ENCODE data around the gene PCMTD2.
"Not testable (repeated sequence)": the region's sequence is repeated elsewhere in the genome, so short reads cannot be mapped to it uniquely, and the experiment has no call there.

Gene PCMTD2

DNA sequence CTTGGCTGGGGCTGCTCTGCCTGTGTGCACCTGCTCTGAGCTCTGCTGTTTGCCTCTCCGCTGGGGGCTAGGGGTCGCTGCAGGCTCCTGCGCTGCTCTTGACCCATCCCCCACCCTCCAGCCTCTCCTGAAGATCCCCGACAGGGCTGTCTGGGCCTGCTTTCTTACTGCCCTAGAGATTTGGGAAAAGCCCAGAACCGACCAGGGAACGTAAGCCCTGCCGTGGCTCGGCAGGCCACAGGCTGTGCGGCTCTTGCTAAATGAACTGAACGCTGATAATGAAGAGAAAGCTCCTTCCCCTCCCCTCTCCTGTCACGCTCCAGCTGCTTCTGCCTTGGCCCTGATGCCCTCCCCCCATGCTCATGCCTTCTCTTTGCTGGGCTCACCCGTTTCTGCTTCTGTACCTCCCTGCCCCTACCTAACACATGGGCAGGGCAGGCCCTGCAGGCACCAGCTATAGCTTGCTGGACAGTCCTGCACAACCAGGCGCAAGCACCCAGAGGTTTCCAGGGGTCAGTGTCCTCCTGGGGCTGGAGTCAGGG is 32.0 kb upstream of the PCMTD2 start:
- in situ Hi-C loops (cut with HindIII; ENCODE audit: low sequenced_read_pairs), result no loop called here

DNA sequence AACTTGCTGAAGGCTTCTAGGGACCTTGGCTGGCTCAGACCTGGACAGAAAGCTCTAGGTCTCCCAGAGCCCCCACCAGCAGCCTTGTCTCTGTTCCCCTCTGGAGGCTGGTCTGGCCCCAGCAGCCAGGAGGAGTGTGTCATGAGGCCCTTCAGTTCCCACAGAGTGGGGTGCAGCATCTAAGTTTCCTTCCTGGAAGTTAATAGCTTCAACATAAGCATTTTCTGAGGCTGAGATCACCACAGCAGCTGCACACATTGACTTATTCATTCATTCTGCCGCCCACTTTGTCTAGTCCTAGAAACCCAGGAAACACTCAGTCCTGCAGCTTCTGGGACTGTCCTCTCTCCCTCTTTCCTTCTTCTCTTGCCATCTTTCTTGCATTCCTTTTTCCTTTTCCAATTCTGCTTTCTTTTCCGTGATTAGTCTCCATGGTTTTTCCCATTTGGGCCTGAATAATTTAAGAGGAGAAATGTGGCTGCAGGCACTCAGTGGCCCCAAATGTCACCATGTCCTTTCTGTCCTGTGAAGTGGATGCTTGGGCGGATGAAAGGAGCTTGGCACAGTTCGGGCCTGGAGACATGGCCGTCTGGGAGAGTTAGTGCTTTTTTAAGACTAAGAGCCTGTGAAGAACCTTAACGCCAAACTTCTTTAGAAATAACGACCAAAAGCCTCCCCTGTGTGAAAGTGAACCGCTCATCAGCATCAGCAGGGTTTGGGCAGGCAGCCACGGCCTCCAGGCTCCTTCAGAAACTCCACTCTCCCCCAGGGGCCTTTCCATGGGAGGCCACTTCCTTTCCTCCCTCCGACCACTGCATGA is 31.0 kb upstream of the PCMTD2 start:
- in situ Hi-C loops (cut with HindIII; ENCODE audit: low sequenced_read_pairs), result no loop called here

DNA sequence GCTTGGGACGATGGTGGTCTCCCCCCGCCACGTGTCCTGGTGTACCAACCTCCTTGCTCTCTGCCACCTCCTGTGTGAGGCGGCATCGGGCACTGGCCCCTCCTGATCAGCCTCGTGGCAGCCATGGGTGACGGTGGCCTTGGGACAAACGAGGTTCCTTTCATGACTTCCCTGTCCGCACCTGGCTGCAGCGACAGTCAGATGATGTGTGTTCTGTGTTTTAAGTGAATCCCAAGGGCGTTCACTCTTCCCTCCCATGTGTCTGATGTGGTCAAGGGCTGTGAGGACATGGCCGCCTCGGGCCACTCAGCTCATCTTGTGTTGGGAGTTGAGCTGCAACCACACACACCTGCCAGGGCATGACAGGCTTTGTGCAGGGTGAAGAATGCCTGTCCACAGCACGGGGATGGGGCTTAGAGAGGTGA is 30.4 kb upstream of the PCMTD2 start:
- in situ Hi-C loops (cut with HindIII; ENCODE audit: low sequenced_read_pairs), result no loop called here

DNA sequence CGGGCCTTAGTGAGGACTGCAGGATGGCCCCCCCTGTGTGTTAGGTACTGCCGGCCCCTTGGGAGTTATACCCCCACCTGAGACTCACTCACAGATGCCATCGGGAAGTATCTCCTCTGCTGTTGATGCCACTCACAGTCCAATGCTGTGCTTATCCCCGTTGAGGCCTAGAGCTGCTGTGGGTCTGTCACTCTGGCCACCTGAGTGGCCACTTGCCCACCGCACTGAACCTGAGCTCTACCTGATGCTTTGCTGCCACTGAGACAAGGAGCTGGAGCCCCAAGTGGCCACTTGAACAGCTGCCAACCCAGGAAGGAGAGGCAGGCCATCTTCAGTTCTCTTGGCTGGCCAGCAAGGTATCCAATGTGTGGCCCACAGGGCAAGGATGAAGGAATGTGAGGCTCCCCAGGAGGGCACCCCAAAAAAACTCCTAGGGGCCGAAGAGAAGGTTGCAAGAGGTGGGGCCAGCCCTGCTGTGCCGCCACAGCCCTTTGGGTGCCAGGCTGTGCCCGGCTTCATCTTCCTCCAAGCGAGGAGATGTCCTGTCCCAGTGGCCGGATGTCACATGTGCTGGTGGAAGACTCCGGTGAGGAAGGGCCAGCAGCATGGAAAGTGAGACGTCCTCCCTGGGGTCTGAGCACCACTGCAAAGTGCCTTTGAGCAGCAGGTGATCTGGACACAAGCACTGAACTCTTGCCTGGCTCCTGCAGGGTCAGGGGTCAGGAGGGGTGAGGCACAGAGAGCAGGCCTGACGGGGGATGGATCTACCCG is 29.5 kb upstream of the PCMTD2 start:
- in situ Hi-C loops (cut with HindIII; ENCODE audit: low sequenced_read_pairs), result no loop called here

DNA sequence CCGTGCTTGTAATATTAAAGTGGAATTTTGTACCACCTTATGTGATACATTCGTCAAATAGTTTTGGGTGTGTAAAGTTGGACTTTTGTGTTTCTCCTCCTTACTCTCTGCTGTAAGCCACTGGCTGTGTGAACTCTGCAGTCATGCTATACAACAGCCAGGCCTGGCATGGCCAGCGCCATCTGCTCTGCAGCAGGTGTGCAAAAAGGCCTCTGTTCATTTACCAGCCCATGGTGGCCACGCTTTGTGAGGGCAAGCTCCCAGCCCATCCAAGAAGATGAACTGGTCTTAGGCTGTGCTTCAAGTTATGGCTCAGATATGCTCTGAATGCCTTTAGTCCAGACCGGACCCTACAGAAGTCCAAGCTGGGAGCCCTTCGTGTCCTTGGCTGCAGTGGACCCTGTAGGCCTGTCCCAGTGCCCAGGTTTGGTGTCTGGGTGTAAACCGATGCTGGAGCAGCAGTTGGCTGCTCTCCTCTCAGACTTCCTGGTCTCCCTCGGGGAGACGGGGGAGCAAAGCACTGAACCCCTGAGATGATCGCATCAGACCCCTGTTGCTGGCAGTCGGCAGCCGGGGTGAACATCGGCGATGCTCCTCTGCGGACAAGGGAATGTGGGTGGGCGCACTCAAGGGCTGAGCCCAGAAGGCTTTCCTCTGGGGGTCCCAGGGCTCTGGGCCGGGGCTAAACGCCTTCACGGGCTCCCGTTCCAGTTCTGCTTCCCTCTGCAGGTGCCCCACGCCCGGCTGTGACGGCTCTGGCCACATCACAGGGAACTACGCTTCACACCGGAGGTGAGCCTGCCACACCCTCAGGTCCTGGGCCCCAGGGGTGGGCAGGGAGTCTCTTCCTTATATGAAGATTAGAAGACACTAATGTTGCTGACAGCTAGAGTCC is 28.6 kb upstream of the PCMTD2 start:
- in situ Hi-C loops (cut with HindIII; ENCODE audit: low sequenced_read_pairs), result no loop called here

DNA sequence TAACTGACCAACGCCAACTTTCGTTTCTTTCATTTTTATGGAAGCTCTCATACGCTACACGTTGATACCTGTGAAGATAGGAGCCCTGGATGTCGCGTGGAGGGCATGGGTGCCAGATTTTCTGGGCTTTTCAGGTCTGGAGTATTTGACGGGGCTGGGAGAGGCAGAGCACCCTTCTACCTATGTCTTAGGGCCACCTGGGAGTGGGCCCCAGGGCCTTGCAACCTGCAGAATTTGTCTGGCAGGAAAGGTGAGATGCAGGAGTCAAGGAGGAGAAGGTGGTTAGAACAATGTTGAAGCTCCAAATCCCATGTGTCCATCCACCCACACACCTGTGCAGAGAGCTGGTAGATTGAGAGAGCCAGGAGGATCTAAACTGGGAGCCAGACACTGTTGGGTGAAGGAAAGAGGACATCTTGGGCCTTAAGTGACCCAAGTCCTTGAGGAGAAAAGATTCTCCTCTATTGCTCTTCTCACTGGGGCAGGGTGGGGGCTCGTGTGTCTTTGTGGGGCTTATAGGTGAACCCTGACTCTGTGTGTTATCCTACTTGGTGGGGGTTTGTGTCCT is 27.4 kb upstream of the PCMTD2 start:
- in situ Hi-C loops (cut with HindIII; ENCODE audit: low sequenced_read_pairs), result no loop called here

DNA sequence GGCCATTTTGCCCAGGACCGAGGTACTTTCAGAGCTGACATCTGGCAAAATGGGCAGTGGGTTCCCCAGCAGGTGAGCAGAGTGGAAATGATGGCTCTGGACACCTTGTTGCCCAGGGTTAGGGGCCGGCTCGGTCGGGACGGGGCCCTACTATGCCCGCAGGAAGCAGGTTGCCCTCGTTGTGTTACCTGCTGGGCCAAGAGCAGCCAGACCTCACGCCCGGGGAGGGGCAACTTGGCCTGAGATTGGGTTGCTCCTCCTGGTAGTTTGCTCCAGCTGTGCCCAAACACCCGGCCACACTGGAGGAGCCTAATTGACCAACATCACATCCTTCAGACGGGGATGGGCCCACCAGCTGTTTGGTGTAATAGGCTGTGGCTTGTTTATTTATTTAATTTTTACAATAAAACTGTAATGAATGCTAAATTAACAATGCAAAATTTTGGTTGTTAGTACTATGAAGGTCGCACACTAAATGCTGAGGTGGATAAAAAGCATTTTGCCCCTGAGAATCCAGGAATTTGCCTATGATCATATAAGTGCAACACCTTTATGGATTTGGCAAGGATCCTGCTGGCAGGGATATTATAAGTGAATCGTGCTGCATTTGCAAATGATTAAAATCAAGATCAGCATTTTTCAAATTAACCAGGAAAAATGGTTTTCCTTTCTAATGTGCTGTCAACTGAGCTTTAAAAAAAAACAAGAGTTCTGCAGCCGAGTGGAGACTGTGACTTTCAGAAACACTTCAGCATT is 26.6 kb upstream of the PCMTD2 start:
- in situ Hi-C loops (cut with HindIII; ENCODE audit: low sequenced_read_pairs), result no loop called here

DNA sequence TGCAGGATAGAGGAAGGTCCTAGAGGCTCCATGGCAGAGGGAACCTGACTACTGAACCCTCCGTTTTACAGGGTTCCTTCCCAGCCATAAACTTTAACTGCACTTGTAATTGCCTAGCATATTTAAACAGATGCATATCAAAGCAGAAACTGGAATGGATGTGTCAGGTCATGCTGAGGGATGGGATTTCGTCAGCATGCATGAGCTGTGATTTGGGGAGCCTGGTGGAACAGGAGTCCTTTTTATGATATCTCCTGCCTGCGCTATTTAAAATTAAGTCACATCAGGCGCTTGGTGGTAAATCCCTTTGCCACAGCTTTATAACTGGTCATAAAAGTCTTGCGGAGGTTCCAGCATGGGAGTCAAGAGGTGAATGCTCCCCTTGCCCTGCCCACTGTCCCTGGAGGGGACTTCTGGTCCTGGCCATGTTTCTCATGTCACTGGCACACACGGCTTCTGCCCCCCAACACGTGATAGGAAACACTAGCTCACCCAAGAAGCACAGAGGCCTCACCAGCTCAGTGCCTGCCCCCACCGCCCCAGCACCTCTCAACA is 26.0 kb upstream of the PCMTD2 start:
- in situ Hi-C loops (cut with HindIII; ENCODE audit: low sequenced_read_pairs), result no loop called here

DNA sequence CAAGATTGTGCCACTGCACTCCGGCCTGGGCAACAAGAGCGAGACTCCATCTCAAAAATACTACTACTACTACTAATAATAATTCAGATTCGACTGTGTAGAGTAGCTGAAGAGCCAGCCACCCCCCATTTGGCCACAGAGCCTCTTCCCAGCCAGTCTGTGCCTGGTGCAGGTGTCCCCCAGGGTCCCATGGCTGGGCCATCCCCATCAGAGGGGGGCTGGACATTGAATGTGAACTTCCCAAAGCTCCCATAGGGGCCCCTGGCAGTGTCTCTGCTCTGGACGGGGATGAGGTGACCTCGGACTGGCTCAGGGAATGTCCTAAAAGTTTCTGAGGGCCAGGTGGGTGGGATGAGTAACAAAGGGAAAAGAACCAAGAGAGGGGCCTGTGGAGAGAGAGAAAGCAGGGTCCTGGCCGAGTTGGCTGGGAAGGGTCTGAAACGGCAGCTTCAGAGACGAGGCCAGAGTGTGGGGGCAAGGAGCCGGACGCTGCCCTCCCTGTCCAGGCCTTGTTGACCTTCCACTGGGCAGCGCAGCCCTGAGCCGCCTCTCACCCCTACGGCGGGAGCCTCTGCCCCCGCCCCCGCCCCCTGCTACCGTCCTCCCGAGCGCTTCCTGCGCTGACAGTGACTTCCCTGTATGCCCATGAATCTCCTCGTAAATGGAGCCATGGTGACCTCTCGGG is 24.9 kb upstream of the PCMTD2 start:
- in situ Hi-C loops (cut with HindIII; ENCODE audit: low sequenced_read_pairs), result no loop called here

DNA sequence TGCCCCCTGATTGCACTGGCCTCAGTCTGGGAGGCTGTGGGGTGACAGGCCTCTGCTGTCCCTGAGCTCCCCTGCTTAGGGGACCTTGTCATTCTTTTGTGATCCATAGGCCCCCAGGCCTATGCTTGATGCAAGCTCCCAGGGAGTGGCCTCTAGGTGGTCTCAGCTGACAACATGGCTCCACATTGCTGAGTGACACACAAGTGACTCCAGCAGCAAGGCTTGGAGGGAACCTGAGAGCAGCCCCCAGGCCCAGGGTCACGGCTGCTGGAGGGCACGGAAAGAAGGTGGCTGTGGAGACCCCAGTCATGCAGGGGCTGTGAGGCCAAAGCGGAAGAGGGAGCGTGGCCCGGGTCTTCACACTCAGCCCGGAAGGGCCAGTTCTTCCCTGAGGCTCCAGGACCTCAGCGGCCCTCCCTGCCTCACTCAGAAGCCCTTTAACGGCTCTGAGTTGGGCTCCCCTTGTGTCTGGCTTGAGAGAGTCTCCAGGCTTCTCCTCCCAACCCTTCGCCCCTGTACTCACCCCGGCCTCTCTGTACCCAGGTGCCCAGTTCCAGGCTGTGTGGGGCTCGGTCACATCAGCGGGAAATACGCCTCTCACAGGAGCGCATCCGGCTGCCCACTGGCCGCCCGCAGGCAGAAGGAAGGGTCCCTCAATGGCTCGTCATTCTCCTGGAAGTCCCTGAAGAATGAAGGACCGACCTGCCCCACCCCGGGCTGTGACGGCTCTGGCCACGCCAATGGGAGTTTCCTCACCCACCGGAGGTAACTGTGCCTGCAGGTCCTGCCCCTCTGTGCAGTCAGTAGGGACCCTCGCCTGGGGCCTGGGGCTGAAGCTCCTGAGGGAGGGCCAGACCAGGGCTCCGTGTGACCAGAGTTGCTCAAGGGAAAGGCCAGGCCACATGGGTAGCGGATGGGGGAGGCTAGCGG is 23.7 kb upstream of the PCMTD2 start:
- in situ Hi-C loops (cut with HindIII; ENCODE audit: low sequenced_read_pairs), result no loop called here

DNA sequence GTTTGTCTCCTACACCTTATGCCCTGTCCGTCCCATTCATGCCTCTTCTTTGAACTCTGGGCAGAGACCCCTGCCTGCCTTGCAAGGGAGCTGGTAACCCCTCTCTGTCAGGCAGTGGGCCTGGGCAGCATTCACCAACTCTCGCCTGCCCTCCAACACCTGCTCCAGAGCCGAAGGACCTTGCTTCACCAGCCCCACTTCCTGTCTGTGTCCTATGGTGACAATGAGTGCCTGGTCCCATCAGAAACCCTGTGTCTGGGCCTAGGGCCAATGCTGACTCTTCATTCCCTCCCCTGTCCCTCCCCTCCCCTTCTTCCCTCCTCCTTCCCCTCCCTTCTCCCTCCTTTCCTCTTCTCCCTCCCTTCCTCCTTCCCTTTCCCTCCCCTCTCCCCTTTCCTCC is 22.8 kb upstream of the PCMTD2 start:
- in situ Hi-C loops (cut with HindIII; ENCODE audit: low sequenced_read_pairs), result no loop called here

DNA sequence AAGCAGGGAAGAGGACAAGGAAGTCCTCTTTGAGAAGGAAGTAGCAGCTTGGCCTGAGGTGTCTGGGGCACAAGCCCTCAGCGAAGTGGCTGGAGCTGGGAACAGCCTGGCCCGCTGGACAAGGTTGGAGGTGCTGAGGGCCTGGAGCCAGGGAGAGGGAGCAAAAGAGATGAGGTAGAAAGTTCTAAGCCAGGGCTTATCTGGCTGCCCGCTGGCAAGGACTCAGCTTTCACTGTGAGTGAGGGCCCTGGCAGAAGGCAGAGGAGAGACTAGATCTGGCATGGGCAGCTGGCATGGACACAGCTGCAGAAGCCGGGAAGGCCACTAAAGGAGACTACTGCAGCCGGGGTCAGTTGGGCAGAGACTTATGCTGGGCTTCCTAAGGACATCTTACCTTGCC is 21.8 kb upstream of the PCMTD2 start:
- in situ Hi-C loops (cut with HindIII; ENCODE audit: low sequenced_read_pairs), result no loop called here

DNA sequence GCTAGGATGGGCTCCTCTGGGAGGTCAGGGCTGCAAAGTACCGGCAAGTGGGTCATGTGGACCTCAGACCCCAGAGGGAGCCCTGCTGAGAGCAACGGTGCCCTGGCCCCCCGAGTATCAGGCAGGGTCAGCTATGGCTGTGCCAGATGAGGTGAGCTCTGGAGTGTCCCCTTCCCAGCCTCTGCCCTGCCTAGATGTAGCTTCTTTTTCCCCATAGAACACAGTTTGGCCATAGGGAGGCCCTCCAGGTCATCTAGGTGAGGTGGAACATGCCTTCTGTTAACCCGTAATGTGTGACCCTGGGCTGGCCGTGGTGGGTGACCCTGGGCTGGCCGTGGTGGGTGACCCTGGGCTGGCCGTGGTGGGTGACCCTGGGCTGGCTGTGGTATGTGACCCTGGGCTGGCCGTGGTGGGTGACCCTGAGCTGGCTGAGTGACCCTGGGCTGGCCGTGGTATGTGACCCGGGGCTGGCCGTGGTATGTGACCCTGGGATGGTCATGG is 21.2 kb upstream of the PCMTD2 start:
- in situ Hi-C loops (cut with HindIII; ENCODE audit: low sequenced_read_pairs), result no loop called here

DNA sequence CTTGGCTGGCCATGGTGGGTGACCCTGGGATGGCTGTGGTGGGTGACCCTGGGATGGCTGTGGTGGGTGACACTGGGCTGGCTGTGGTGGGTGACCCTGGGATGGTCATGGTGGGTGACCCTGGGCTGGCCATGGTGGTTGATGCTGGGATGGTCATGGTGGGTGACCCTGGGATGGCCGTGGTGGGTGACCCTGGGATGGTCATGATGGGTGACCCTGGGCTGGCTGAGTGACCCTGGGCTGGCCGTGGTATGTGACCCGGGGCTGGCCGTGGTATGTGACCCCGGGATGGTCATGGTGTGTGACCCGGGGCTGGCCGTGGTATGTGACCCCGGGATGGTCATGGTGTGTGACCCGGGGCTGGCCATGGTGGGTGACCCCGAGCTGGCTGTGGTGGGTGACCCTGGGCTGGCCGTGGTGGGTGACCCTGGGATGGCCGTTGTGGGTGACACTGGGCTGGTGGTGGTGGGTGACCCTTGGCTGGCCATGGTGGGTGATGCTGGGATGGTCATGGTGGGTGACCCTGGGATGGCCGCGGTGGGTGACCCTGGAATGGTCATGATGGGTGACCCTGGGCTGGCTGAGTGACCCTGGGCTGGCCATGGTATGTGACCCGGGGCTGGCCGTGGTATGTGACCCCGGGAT is 20.5 kb upstream of the PCMTD2 start:
- in situ Hi-C loops (cut with HindIII; ENCODE audit: low sequenced_read_pairs), result not testable (repeated sequence)

DNA sequence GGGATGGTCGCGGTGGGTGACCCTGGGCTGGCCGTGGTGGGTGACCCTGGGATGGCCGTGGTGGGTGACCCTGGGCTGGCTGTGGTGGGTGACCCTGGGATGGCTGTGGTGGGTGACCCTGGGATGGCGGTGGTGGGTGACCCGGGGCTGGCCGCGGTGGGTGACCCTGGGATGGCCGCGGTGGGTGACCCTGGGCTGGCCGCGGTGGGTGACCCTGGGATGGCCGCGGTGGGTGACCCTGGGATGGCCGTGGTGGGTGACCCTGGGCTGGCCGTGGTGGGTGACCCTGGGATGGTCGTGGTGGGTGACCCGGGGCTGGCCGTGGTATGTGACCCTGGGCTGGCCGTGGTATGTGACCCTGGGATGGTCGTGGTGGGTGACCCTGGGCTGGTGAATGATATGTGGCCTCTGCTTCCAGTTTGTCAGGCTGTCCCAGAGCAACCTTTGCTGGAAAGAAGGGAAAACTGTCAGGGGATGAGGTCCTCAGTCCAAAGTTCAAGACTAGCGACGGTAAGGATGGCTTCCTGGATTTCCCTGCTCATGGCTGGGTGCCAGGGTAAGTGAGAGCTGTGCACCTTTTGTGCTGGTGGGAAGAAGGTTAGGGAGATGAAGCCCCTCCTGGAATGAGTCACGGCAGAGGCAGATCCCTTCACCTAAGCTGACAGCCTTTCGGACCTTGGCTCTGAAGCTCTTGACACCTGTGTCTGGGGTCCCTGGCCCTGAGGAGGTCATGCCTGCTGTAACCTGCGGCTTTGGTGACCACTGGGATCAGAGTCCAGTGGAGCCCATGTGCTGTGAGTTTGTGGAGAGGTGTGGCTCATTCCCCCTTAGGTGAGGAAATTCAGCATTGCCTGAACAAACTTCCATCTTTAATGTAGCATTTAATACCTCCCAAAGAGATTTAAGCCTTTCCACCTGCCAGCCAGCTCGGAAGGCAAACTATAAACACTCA is 19.1 kb upstream of the PCMTD2 start:
- in situ Hi-C loops (cut with HindIII; ENCODE audit: low sequenced_read_pairs), result no loop called here

DNA sequence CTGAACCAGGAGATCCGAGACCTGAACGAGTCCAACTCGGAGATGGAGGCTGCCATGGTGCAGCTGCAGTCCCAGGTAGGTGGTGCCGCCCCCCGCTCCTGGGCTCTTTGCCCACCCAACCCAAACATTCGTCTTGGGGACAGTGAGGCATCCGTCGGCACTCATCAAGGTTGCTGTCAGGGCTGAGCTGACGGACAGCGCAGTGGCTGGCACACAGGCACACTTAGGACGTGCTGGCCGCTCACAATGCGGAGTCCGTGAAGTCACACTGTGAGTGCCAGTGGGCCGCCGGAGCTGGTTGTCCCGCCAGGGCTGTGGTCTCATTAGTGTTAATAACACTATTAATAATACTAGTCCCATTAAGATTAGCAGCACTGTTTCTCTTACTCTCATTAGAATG is 18.2 kb upstream of the PCMTD2 start:
- in situ Hi-C loops (cut with HindIII; ENCODE audit: low sequenced_read_pairs), result no loop called here
